ENCODE measurements around the gene MLC1.

DNA sequence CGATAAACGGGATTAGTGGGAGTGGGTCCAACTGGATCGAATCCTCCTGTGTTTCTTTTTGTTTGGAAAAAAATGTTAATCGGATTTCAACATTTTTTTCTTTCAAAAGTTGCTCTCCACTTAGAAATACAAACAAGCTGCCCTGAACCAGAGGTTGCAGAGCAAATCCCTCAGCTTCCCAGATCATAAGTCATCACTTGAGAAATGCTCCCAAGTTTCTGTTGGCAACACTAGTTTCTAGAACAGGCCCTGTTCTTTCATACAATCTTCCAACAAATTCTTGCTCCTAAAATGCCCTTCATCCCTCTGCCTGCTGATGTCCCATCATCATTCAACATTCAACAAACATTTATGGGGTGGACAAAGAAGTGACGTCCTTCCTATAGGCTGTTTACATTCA lies 1.3 kb upstream of the MLC1 start:
- TF ChIP-seq POLR2A (IDR thresholded peaks at IDR 0.05; ENCODE audit: low read depth, low read length) (no peak), RAD21 (IDR thresholded peaks at IDR 0.05; ENCODE audit: low read length) (no peak), ELK1 (IDR thresholded peaks at IDR 0.05; ENCODE audit: borderline replicate concordance, low read depth, low read length) (no peak), FOS (IDR thresholded peaks at IDR 0.05; ENCODE audit: low read depth, low read length) (no peak), SMC3 (IDR thresholded peaks at IDR 0.05; ENCODE audit: low read depth, low read length) (no peak), RCOR1 (IDR thresholded peaks at IDR 0.05; ENCODE audit: insufficient replicate concordance, low read length) (no peak), MAFK (IDR thresholded peaks at IDR 0.05; ENCODE audit: low read depth, low read length) (no peak), RFX5 (IDR thresholded peaks at IDR 0.05; ENCODE audit: low read depth, low read length) (no peak), CEBPB (IDR thresholded peaks at IDR 0.05; ENCODE audit: low read depth, low read length) (peak; percentile 32; the same call in 1 of the 2 replicates), MAZ (IDR thresholded peaks at IDR 0.05; ENCODE audit: borderline replicate concordance, low read depth, low read length) (no peak), MXI1 (IDR thresholded peaks at IDR 0.05; ENCODE audit: borderline replicate concordance, low read depth, low read length) (no peak), BHLHE40 (IDR thresholded peaks at IDR 0.05; ENCODE audit: low read depth, low read length) (no peak)
- TF ChIP-seq, protein P1, sequence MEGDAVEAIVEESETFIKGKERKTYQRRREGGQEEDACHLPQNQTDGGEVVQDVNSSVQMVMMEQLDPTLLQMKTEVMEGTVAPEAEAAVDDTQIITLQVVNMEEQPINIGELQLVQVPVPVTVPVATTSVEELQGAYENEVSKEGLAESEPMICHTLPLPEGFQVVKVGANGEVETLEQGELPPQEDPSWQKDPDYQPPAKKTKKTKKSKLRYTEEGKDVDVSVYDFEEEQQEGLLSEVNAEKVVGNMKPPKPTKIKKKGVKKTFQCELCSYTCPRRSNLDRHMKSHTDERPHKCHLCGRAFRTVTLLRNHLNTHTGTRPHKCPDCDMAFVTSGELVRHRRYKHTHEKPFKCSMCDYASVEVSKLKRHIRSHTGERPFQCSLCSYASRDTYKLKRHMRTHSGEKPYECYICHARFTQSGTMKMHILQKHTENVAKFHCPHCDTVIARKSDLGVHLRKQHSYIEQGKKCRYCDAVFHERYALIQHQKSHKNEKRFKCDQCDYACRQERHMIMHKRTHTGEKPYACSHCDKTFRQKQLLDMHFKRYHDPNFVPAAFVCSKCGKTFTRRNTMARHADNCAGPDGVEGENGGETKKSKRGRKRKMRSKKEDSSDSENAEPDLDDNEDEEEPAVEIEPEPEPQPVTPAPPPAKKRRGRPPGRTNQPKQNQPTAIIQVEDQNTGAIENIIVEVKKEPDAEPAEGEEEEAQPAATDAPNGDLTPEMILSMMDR (conservative IDR thresholded peaks at IDR 0.05; ENCODE audit: low read depth, low read length) = no peak
